NCI-H1417 (cell line): ENCODE results near the gene NELFA.

Experiments used
- DNase-seq, 3 experiments: peaks; one replicate each; lab custom pipeline; 2025; lab: John Stamatoyannopoulos, UW

The NELFA gene

DNA sequence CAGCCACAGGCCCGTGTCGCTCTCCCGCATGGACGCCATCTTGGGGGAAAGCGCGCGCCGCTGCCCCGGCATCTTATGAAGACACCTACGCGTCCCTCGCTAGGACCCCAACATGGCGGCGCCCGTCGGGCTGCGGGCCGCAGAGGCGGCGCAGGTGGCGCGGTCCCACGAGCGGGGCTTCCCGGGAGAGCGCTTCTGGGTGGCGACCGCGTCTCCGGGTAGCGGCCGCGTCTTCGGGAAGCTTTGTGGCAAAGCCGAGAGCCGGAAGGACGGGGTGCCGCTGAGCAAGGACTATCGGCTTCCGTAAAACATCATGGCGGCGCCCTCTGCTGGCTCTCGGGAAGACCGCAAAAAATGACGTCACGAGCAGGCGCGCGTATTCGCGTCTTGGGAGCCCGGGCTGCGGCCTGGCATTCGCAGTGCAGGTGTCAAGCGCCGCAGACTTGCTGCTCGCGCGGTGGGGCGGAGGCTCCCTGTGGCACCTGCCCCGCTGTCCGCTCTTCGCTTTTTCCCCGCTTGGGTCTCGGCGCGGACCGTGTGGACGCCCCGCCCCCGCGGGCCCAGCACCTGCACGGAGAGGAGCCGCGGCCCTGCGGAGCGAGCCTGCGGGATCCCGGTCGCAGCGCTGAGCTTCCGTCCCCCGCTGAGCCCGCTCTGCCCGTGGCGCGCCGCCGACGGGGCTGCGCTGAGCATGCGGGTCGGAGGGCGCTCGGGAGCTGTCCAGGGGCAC lies at the start of gene NELFA:
TSS of gene NELFA (minus strand) at position 54 of the 730 bp plus-strand sequence. CDS start at position 39, 15 bp downstream.
- DNase-seq, result peak; percentile 95 to 99 (median 98)

GRCh38 chr4:2057382-2058065 lies 48.8 kb upstream of the NELFA start:
- no peak for DNase-seq

DNA sequence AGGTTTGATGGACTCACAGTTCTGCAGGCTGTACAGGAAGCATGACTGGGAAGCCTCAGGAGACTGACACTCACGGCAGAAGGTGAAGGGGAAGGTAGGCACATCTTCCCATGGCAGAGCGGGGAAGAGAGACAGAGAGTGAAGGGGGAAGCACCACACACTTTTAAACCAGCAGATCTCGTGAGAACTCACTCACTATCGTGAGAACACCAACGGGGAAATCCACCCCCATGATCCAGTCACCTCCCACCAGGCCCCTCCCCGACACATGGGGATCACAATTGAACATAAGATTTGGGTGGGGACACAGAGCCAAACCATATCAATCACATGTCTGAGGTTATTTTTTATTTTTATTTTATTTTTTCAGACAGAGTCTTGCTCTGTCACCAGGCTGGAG lies 45.4 kb upstream of the NELFA start:
- DNase-seq, result no peak

- no peak for DNase-seq
Measured at GRCh38 chr4:2051086-2051485, 42.3 kb upstream of the NELFA start.

GRCh38 chr4:2049811-2050210 lies 41.0 kb upstream of the NELFA start:
- DNase-seq, result no peak

DNA sequence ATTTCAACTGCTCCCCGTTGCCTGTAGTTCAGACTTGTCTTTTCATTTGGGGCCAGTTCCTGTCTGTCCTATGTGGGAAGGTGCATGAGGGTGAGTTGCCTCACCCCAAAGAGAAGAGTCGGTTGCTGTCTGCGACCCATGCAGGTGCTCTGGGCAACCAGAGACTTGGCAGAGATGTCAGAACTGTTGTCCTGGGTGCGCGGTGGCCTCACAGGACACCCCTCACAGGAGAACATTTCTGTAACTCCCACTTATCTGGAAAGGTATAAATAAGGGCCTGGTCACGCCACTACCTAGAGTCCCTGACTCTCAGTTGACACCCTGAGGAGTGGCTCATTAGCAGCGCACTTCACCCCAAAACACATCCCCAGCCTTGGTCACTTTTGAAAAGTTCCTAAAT lies 40.6 kb upstream of the NELFA start:
- no peak for DNase-seq

DNA sequence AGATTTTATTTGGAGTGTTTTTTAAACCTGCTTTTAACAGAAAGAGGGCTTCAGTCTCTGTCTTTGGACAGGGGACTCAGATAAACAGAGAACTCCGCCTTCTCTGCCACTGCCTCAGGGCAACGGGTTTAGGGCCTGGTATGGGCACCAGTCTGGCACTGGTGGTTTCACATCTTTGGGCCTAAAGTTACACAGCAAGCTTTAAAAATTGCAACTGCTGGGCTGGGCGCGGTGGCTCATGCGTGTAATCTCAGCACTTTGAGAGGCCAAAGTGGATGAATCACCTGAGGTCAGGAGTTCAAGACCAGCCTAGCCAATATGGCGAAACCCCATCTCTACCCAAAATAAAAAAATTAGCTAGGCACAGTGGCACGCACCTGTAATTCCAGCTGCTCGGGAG lies 40.1 kb upstream of the NELFA start:
- no peak for DNase-seq

- no peak for DNase-seq
Measured at GRCh38 chr4:2047781-2048581, 39.2 kb upstream of the NELFA start.

GRCh38 chr4:2047031-2047660 lies 38.4 kb upstream of the NELFA start:
- no peak for DNase-seq

GRCh38 chr4:2046031-2046961 lies 37.5 kb upstream of the NELFA start:
- DNase-seq, result no peak

GRCh38 chr4:2045518-2045951 lies 36.8 kb upstream of the NELFA start:
- no peak for DNase-seq

- DNase-seq, result no peak
Measured at GRCh38 chr4:2044542-2045517, 36.1 kb upstream of the NELFA start.

- no peak for DNase-seq
Measured at GRCh38 chr4:2044119-2044485, 35.3 kb upstream of the NELFA start.

GRCh38 chr4:2043396-2044118 lies 34.8 kb upstream of the NELFA start:
- no peak for DNase-seq

GRCh38 chr4:2042947-2043395 lies 34.2 kb upstream of the NELFA start:
- DNase-seq, result peak in 1 of 3 experiments; percentile 38

DNA sequence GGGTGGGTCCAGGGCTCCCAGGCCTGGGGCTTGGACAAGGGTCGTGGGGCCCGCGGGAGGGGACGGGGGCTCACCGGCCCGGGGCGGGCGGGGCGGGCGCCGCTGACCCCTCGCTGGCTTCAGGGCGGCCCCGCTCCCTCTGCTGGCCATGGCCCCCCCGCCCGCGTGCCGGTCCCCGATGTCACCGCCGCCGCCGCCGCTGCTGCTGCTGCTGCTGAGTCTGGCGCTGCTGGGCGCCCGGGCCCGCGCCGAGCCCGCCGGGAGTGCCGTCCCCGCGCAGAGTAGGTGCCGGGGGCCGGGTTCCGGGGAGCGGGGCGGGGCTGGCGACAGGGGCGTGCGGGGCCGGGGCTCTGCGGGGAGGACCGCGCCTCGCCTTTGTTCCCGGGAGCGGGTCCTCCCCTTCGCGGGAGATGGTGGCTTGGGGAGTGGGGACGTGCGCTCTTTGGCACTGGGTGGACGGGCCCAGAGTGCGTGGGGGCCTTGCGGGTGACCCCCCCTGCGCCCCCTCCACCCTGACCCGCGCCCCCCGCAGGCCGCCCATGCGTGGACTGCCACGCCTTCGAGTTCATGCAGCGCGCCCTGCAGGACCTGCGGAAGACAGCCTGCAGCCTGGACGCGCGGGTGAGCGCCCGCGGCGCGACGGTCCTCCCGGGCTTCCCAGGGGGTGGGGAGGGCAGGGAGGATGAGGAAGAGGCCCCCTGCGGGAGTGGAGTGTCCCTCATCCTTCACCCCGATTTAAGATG lies 33.6 kb upstream of the NELFA start:
- peak in 2 of 3 experiments; percentile 48 to 67 for DNase-seq

DNA sequence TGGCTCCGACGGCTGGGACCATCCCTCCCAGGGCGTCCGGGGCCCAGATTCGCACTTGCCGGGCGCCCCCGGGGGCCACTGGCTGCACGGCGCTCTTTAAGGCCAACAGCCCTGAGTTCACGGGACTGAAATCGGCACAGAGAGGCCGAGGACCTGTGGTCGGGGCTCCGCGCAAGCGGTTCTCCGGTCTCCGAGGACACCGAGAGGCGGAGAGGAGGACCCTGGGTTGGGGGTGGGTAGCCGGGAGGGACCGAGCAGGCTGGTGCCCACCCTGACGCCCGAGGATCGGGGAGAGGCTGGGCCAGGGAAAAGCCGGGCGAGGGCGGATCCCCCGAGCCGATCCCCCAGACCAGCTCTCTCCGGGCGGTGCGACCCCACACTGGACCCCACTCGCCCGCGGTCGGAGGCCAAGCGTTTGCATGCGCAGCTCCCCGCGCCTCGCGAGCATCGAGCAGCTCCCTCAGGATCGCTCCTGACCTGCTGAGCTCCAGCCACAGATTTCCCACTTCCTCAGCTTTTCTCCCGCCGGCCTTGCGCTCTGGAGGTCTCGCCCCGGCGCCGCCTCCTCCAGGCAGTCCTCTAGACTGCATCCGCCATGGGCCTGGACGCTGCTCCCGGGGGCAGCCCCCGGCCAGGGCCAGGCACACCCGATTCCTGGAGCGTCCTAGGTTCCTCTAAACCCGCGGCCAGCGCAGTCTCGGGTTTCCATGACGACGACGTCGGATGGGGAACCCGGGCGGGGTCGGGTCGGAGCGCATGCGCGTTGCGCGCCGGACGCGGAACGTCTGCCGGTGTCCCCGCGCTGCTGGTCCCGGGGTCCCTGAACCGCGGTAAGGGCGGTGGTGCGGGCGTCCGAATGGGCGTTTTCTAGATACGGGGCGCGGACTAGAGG lies 32.7 kb upstream of the NELFA start:
- DNase-seq, result peak; percentile 72 to 89 (median 80)
